Peyer's patch (tissue), 4 donors: Measurements from ENCODE around the gene MCUR1. TPM values are rescaled to one million over a fixed set of nuclear protein-coding genes. Genes with fewer than 3 reads are reported as not detected.

Source experiments
- DNase-seq, 3 donors: peaks; one replicate each; pipeline ENCODE4 v3.0.0-alpha.2; 2017 to 2019
- H3K27ac ChIP-seq, 4 donors: fragments of 200-600 bp; sonication (generic); one replicate each; pipeline ENCODE4 v1.5.1; 2016 to 2019
- H3K27me3 ChIP-seq, 2 donors: fragments of 200-600 bp; sonication (generic); one replicate each; pipeline ENCODE4 v1.5.1; 2019
- H3K36me3 ChIP-seq, 3 donors: fragments of 200-600 bp; sonication (generic); one replicate each; pipeline ENCODE4 v1.5.1; 2016 to 2019
- H3K4me1 ChIP-seq, 4 donors: fragments of 200-600 bp; sonication (generic); one replicate each; pipeline ENCODE4 v1.5.1; 2016 to 2019
- H3K4me3 ChIP-seq, 4 donors: fragments of 200-600 bp; sonication (generic); 1 replicate in 3 of 4; 2 replicates in 1 of 4; pipeline ENCODE4 v1.5.1; 2016 to 2019; ENCODE audit warnings: mild to moderate bottlenecking in 1 of 4
- H3K9me3 ChIP-seq, 4 donors: fragments of 200-600 bp; sonication (generic); one replicate each; pipeline ENCODE4 v1.5.1; 2016 to 2019; ENCODE audit warnings: mild to moderate bottlenecking in 1 of 4
- POLR2A ChIP-seq, 2 donors: fragments of 450-650 bp; IDR thresholded peaks; one replicate each; pipeline ENCODE4 v1.5.1; 2017; ENCODE audit warnings: antibody characterized with exemption in 2 of 2, mild to moderate bottlenecking in 2 of 2, moderate library complexity in 2 of 2
- total RNA-seq, 4 donors: library from RNA; depleted of rRNA; stranded (reverse); fragments of >200 nt; gene quantifications; one replicate each; pipeline ENCODE4 v1.1.0, GENCODE V29; 2016
- TF ChIP-seq, protein P1 (sequence below), 6 experiments: fragments of 450-650 bp in 4 of 6; fragments of 200-600 bp in 2 of 6; sonication (generic) in 1 of 6; IDR thresholded peaks; one replicate each; pipeline ENCODE4 v1.5.1; 2017 to 2019; ENCODE audit warnings: antibody characterized with exemption in 6 of 6, mild to moderate bottlenecking in 3 of 6, moderate library complexity in 1 of 6

The MCUR1 gene
- total RNA-seq, 4 donors from 2014 or later = 20.6 to 49.4 (median 33.6) TPM

GRCh38 chr6:13811627-13812358 lies 2.6 kb downstream of the MCUR1 start:
- DNase-seq = peak in 2 of 3 donors; percentile 53 to 67

GRCh38 chr6:13810688-13811446 lies 3.5 kb downstream of the MCUR1 start:
- Histone ChIP-seq H3K27me3 (no peaks in the 10 kb centered on the region), H3K36me3 (peaks cover 0 to 7% (median 0%) of the 10 kb centered on the region in 3 donors), H3K4me1 (peaks cover 0 to 34% (median 3%) of the 10 kb centered on the region in 4 donors), H3K9me3 (no peaks in the 10 kb centered on the region), H3K4me3 (no peak overlapping the region), H3K27ac (peak overlapping the region in 3 of 4 donors; percentile 33 to 99 (median 99))
- no peak for DNase-seq
- TF ChIP-seq POLR2A (IDR thresholded peaks at IDR 0.05) = peak in 1 of 2 donors; percentile 34
- TF ChIP-seq, protein P1, sequence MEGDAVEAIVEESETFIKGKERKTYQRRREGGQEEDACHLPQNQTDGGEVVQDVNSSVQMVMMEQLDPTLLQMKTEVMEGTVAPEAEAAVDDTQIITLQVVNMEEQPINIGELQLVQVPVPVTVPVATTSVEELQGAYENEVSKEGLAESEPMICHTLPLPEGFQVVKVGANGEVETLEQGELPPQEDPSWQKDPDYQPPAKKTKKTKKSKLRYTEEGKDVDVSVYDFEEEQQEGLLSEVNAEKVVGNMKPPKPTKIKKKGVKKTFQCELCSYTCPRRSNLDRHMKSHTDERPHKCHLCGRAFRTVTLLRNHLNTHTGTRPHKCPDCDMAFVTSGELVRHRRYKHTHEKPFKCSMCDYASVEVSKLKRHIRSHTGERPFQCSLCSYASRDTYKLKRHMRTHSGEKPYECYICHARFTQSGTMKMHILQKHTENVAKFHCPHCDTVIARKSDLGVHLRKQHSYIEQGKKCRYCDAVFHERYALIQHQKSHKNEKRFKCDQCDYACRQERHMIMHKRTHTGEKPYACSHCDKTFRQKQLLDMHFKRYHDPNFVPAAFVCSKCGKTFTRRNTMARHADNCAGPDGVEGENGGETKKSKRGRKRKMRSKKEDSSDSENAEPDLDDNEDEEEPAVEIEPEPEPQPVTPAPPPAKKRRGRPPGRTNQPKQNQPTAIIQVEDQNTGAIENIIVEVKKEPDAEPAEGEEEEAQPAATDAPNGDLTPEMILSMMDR (IDR thresholded peaks at IDR 0.05) = no peak

More at GRCh38 chr6:13811627-13812358, 2.6 kb downstream of the MCUR1 start:
- TF ChIP-seq, protein P1 (IDR thresholded peaks at IDR 0.05) = no peak
- peak; percentile 34 to 37 for TF ChIP-seq POLR2A (IDR thresholded peaks at IDR 0.05)
- no peaks in the 10 kb centered on the region for H3K36me3 ChIP-seq
- peaks cover 0 to 34% (median 3%) of the 10 kb centered on the region in 4 donors for H3K4me1 ChIP-seq
- no peaks in the 10 kb centered on the region for H3K9me3 ChIP-seq
- H3K27ac ChIP-seq = peak overlapping the region in 3 of 4 donors; percentile 91 to 99 (median 99)
- peak overlapping the region in 1 of 4 donors; percentile 86 for H3K4me3 ChIP-seq
- H3K27me3 ChIP-seq = no peaks in the 10 kb centered on the region

- H3K4me3 ChIP-seq = no peak overlapping the region
- peaks cover 0 to 30% (median 3%) of the 10 kb centered on the region in 4 donors for H3K4me1 ChIP-seq
- TF ChIP-seq, protein P1 (IDR thresholded peaks at IDR 0.05) = no peak
- TF ChIP-seq POLR2A (IDR thresholded peaks at IDR 0.05) = no peak
- no peaks in the 10 kb centered on the region for H3K27me3 ChIP-seq
- H3K9me3 ChIP-seq = no peaks in the 10 kb centered on the region
- DNase-seq = no peak
- no peak overlapping the region for H3K27ac ChIP-seq
- H3K36me3 ChIP-seq = peaks cover 0 to 16% (median 0%) of the 10 kb centered on the region in 3 donors
These were observed 5.6 kb downstream of the MCUR1 start for GRCh38 chr6:13808801-13809200.

DNA sequence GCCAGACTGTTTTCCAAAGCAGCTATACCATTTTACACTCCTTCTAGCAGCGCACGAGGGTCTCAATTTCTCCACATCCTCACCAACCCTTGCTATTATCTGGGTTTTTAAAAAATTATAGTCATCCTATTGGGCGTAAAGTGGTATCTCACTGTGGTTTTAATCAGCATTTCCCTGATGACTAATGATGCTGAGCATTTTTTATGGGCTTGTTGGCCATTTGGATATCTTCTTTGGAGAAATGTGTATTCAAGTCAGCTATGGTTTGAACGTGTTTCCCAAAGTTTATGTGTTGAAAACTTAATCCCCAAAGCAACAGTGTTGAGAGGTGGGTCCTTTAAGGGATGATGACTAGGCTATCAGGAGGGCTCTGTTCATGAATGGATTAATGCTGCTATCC lies 6.7 kb downstream of the MCUR1 start:
- no peaks in the 10 kb centered on the region for H3K27me3 ChIP-seq
- peaks cover 0 to 23% (median under 1%) of the 10 kb centered on the region in 4 donors for H3K4me1 ChIP-seq
- peaks cover 0 to 27% (median 0%) of the 10 kb centered on the region in 3 donors for H3K36me3 ChIP-seq
- TF ChIP-seq, protein P1 (IDR thresholded peaks at IDR 0.05) = no peak
- TF ChIP-seq POLR2A (IDR thresholded peaks at IDR 0.05) = no peak
- H3K4me3 ChIP-seq = no peak overlapping the region
- DNase-seq = no peak
- no peaks in the 10 kb centered on the region for H3K9me3 ChIP-seq
- no peak overlapping the region for H3K27ac ChIP-seq

GRCh38 chr6:13803581-13803980 lies 10.8 kb downstream of the MCUR1 start:
- no peaks in the 10 kb centered on the region for H3K4me1 ChIP-seq
- no peak overlapping the region for H3K27ac ChIP-seq
- H3K36me3 ChIP-seq = peaks cover 0 to 62% (median 0%) of the 10 kb centered on the region in 3 donors
- no peak for DNase-seq
- no peak for TF ChIP-seq POLR2A (IDR thresholded peaks at IDR 0.05)
- TF ChIP-seq, protein P1 (IDR thresholded peaks at IDR 0.05) = no peak
- no peaks in the 10 kb centered on the region for H3K27me3 ChIP-seq
- H3K4me3 ChIP-seq = no peak overlapping the region
- H3K9me3 ChIP-seq = no peaks in the 10 kb centered on the region
